NCI-H1092 (cell line): ENCODE data around the gene FGR.
"Not testable (repeated sequence)": the region's sequence is repeated elsewhere in the genome, so short reads cannot be mapped to it uniquely, and the experiment has no call there.

ENCODE experiments used
- DNase-seq: peaks from one replicate; lab custom pipeline; 2025; lab: John Stamatoyannopoulos, UW

The FGR gene

GRCh38 chr1:27659497-27660299 is 24.7 kb upstream of the FGR start:
- DNase-seq: peak; percentile 82

DNA sequence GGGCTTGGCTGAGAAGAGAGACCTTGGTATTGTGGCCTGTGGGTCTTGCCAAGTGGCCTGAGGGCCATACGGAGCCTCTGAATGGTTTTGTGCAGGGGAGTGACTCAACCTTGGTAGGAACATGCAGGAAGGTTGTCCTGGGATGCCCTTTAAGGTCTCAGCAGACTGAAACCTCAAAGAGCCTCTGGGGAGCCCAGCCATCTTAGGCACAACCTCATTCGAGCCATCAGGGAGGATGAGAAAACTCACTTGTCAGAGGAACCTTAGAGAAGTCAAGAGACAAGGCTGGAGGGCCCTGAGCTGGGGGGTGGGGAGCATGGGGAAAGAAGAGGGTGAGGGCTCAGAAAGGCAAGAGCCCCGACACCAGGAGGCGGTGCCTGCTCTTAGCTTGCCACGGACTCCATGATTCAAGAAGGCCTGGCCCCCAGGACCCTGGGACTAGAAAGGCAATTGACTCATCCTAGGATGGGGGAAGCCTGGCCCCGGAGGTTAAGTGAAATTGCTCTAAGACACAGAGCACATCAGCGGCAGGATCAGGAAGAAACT is 24.0 kb upstream of the FGR start:
- DNase-seq: no peak

- no peak for DNase-seq
Observed at GRCh38 chr1:27656157-27656893, 21.3 kb upstream of the FGR start.

DNA sequence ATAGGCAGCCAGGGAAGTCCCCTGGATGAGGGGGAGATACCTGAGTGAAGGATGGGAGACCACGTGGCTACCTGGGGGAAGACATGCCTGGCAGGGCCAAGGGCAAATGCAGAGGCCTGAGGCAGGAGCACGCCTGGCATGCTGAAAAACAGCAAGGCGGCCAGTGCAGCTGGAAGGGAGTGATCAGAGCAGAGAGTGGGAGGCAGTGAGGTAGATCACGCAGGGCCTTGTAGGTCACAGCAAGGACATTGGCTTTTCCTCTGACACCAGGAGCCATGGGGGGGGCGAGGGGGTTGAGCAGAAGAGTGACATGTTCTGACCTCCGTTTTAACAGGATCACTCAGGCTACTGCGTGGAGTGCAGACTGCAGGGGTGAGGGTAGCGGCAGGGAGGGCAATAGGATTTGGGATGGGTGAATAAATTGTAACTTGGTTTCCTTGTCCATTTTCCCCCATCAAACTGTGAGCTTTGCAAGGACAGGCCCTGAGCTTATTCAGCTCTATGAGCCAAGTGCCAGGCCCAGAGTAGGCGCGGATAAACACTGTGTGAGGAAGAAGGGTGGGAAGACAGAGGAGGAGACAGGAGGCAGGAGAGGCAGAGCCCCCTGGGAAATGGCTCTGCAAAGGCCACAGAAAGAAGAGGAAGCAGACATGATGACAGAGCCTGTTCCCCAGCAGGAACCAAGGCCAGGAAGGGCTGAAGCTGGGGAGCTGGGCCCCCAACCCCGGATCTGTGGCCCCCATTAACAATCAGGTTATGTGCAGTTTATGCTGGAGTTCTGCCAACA is 20.4 kb upstream of the FGR start:
- no peak for DNase-seq

- DNase-seq: no peak
Observed at GRCh38 chr1:27652111-27652864, 17.3 kb upstream of the FGR start.

- no peak for DNase-seq
Observed at GRCh38 chr1:27650539-27651175, 15.7 kb upstream of the FGR start.

DNA sequence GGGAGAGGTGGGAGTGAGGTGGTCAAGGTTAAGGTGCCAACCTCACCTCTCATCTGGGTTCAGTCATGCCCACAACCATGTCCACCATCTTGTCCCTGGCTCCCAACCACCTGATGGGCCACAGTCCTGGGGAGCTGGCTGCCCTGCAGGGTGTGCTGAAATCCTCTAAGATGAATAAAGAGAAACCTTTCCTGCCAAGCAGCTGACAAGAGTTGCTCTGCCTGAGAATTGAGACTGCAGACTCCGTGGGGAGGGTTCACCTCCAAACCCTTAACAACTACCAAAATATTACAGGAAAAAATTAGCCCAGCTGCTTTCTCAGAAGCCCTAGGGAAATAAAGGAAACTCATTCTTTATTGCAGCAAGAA is 15.2 kb upstream of the FGR start:
- no peak for DNase-seq

DNA sequence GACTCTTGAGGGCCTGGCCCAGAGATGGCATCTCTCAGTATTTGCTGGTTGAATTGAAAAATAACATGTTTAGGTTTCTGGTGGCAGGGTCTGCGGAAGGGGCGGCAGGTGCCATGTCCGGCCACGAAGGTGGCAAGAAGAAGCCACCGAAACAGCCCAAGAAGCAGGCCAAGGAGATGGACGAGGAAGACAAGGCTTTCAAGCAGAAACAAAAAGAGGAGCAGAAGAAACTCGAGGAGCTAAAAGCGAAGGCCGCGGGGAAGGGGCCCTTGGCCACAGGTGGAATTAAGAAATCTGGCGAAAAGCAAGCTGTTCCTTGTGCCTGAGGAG is 14.3 kb upstream of the FGR start:
- no peak for DNase-seq

GRCh38 chr1:27648602-27649305 is 13.8 kb upstream of the FGR start:
- DNase-seq: no peak

- no peak for DNase-seq
Observed at GRCh38 chr1:27647328-27647727, 12.3 kb upstream of the FGR start.

DNA sequence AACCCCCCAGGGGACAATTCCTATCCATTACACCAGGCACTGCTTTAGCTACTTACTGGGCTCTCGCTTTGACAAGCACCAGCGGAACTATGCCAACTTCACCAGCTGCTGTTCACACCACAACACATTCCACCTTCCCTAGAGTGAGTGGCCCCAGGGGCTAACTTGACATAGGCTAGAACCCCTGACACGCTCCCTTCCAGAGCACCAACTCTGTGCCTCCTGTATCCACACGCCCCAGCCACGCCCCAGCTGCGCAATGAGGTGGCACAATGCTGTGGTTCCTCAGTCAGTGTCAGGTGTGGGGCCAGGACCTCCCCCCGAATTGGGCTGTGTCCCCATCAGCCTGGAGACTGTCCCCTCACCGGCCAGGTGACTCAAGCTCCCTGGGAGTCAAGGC is 11.7 kb upstream of the FGR start:
- no peak for DNase-seq

DNA sequence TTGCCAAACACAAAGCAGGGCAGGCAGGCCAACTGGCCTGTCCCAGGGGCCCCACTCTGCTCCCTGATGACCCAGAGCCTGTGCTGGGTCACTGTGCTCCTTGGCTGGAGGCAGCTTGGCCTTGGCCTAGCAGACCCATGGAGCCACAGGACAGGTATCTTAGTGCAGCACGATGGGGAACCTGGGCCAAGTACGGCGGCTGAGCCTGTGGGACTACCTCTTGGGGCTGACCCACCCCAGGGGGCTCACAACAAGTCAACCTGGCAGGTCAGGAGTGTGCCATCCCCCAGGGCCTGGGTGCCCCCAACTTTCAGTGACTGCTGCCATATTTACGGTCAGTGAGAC is 10.1 kb upstream of the FGR start:
- DNase-seq: no peak

GRCh38 chr1:27644369-27645070 is 9.5 kb upstream of the FGR start:
- no peak for DNase-seq

GRCh38 chr1:27643600-27644368 is 8.8 kb upstream of the FGR start:
- DNase-seq: peak; percentile 40

DNA sequence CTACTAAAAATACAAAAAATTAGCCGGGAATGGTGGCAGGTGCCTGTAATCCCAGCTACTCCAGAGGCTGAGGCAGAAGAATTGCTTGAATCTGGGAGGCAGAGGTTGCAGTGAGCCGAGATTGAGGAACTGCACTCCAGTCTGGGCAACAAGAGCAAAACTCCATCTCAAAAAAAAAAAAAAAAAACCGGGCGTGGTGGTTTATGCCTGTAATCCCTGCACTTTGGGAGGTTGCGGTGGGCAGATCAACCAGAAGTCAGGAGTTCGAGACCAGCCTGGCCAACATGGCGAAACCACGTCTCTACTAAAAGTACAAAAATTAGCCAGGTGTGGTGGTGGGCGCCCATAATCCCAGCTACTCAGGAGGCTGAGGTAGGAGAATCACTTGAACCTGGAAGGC is 5.5 kb upstream of the FGR start:
- not testable (repeated sequence) for DNase-seq

GRCh38 chr1:27638805-27639204 is 3.8 kb upstream of the FGR start:
- DNase-seq: no peak

- no peak for DNase-seq
Observed at GRCh38 chr1:27638047-27638734, 3.2 kb upstream of the FGR start.

DNA sequence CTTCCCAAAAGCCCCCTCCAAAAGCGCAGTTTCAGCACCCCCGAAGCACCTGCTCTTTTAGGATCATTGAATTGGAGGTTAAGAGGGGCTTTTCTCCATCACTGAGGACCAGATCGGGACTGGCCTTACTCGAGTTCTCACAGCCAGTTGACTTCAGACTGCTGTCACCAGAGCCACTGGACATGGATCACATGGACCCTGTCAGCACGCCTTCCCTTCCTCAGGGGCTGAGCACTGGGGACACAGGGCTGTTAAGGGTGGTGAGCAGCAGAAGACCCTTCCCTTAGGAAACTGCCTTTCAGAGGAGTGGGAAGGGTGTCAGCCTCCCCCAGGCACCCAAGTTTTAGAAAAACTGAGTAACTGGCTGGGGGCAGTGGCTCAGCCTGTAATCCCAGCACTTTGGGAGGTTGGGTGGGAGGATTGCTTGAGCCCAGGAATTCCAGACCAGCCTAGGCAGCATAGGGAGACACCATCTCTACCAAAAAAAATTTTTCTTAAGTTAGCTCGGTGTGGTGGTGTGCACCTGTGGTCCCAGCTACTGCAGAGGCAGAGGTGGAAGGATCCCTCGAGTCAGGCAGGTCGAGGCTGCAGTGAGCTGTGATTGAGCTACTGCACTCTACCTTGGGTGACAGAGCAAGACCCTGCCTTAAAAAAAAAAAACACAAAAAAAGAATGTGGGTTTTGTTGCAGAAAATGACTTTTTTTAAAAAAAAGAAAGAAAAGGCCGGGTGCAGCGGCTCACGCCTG is 584 bp upstream of the FGR start:
- DNase-seq: no peak
